ENCODE data around the gene TCN1. TPM values are rescaled to one million over a fixed set of nuclear protein-coding genes. Genes with fewer than 3 reads are reported as not detected.

Gene TCN1
- total and polyA plus RNA-seq, 9 of the 15 experiments (the other 6 are each of a cell fraction or from before 2014, with no cell fraction given): 0.63 to 25.9 (median 8.0) TPM

DNA sequence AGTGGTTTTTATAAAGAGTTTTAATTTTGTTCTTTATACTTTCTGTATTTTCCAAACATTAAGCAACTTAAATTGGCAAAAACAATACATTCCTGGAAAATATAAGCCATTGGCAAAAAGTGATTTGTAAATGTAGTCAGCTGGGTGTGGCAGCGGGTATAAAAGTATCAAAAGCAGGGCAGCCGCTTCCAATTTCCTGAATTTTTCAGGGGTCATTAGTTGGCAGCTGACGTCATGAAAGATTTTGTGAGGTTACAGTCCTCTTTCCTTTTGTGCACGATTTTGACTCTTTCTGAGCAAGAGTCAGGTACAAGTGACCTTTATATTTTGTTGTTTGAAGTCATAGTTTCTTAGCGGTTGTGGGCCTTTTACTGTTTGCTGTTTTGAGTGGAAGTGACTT, 12.3 kb upstream of the TCN1 start, which contains the start of gene OOSP3:
TSS of gene OOSP3 (plus strand) at position 208 of the 400 bp plus-strand sequence. CDS start at position 235, 27 bp downstream.
- ChIA-PET CTCF (ENCODE audit: low intra/inter-chr PET ratio) (no interaction called here), POLR2A (no interaction called here)
- Histone ChIP-seq H2AFZ (ENCODE audit: low read depth, low read length) (peak within 1 kb of the TSS; percentile 61; the same call in 1 of the 2 replicates), H3K4me1 (replicated peaks in 1 of 2; ENCODE audit: control insufficient read depth in 2 of 2, insufficient read depth in 2 of 2, low read length in 2 of 2) (no peaks in the 10 kb centered on the region; a peak in 1 of 5 replicates), H3K4me2 (ENCODE audit: insufficient read depth, low read length) (no peak within 1 kb of the TSS), H3K79me2 (ENCODE audit: control insufficient read depth, insufficient read depth, low read length) (no peaks in the 10 kb centered on the region), H4K20me1 (replicated peaks; ENCODE audit: control insufficient read depth, insufficient read depth, low read length) (no peaks in the 10 kb centered on the region), H3K27ac (ENCODE audit: extremely low read depth, low read depth, low read length) (no peak within 1 kb of the TSS), H3K9me3 (replicated peaks; ENCODE audit: control insufficient read depth, insufficient read depth, low read depth, low read length) (no peaks in the 10 kb centered on the region), H3K27me3 (ENCODE audit: control insufficient read depth in 2 of 2, insufficient read depth in 2 of 2, low read length in 2 of 2) (no peaks in the 10 kb centered on the region), H3K36me3 (ENCODE audit: control insufficient read depth, insufficient read depth, low read length) (no peaks in the 10 kb centered on the region), H3K9ac (ENCODE audit: insufficient read depth in 1 of 2, low read depth in 2 of 2, low read length in 2 of 2) (no peak within 1 kb of the TSS), H3K9me1 (ENCODE audit: control insufficient read depth, insufficient read depth, low read length) (no peaks in the 10 kb centered on the region), H3K4me3 (no peak within 1 kb of the TSS)
- intact Hi-C loops (cut with micrococcal nuclease) (no loop called here), in situ Hi-C loops (cut with MboI) (no loop called here)
- TF ChIP-seq ZNF41 (CRISPR knock-in tag; conservative IDR thresholded peaks at IDR 0.05) (no peak), RBM39 (optimal IDR thresholded peaks at IDR 0.05; ENCODE audit: low read depth, low read length) (no peak), MIER1 (IDR thresholded peaks at IDR 0.05; ENCODE audit: low read depth) (no peak), HMGN3 (IDR thresholded peaks at IDR 0.05; ENCODE audit: borderline replicate concordance, extremely low read depth, insufficient read length, low read depth, low read length) (no peak), ELF1 (tag; IDR thresholded peaks at IDR 0.05) (no peak), RBM15 (IDR thresholded peaks at IDR 0.05; ENCODE audit: insufficient read depth, low read length) (no peak)
- TF ChIP-seq, protein P1, sequence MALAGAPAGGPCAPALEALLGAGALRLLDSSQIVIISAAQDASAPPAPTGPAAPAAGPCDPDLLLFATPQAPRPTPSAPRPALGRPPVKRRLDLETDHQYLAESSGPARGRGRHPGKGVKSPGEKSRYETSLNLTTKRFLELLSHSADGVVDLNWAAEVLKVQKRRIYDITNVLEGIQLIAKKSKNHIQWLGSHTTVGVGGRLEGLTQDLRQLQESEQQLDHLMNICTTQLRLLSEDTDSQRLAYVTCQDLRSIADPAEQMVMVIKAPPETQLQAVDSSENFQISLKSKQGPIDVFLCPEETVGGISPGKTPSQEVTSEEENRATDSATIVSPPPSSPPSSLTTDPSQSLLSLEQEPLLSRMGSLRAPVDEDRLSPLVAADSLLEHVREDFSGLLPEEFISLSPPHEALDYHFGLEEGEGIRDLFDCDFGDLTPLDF (CRISPR knock-in tag; IDR thresholded peaks at IDR 0.05): no peak
- ATAC-seq: no peak
- BruUV-seq (replicated peaks): no TSS peak
- DNase-seq (ENCODE audit: extremely low read depth in 1 of 4, low spot score in 3 of 4): no peak
- 52% methylated on average over 5 of the region's 5 CpGs for WGBS (ENCODE audit: insufficient coverage, low coverage, missing lambda C conversion rate)
- FAIRE-seq: no peak

Data from K562 (cell line).